Measurements from ENCODE around the gene WASL. TPM values are rescaled to one million over a fixed set of nuclear protein-coding genes. Genes with fewer than 3 reads are reported as not detected.

Gene WASL
- polyA plus RNA-seq, 3 donors, result 1.6 to 3.9 (median 2.1) TPM

DNA sequence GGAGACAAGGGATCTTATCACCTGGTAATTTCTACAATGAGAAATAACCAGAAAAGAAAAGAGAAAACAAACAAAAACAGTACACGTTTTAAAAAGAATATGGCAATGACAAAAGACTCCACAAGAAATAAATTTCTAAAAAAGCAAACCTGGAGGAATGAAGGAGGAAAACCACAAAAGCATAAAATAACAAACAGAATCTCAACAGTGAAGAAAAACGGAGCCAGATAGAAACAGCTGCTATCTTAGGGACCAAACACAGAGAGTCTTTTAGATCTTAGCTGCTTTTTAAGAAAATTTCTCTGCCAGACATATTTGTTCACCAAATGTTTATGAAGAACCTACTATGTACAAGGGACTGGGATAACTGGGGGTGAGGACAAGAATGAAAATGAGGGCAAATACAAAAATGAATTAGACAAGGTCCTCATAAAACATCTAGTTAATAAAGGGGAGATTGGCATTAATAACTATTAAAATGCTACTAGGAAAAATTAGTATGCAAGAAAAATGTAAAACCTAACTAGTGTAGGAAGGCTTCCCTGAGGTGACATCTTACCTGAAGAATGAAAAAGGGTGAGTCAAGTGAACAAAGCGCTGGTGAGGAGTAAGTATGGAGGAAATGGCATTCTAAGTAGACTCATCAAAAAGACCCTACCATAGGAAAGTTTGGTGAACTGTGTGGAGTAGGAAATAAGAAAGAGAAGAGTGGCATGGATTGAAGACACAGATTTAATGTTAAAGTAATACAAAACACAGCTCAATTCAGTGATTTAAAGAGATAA lies 34.3 kb downstream of the WASL start:
- peaks cover 0 to 1% (median 0%) of the 10 kb centered on the region in 3 donors for H3K27me3 Mint-ChIP-seq (ENCODE audit: low read depth in 3 of 3)
- Histone ChIP-seq H2AFZ (ENCODE audit: insufficient read depth, low read depth, low read length, poor library complexity, severe bottlenecking) (no peak overlapping the region), H3K4me2 (replicated peaks; ENCODE audit: extremely low read depth, low read length, poor library complexity, severe bottlenecking) (no peak overlapping the region), H3K79me2 (ENCODE audit: insufficient read depth, low read length) (peaks cover 38% of the 10 kb centered on the region), H3K4me1 (ENCODE audit: control insufficient read depth in 1 of 2, insufficient read depth in 2 of 2, low read length in 2 of 2) (peaks cover 3 to 9% of the 10 kb centered on the region in 2 donors), H3K4me3 (replicated peaks in 1 of 3; ENCODE audit: low read depth in 2 of 3, low read length in 3 of 3) (no peak overlapping the region), H4K20me1 (ENCODE audit: insufficient read depth, low read length) (peaks cover 88% of the 10 kb centered on the region), H3K36me3 (replicated peaks in 1 of 2; ENCODE audit: control insufficient read depth in 1 of 2, insufficient read depth in 2 of 2, low read length in 2 of 2) (no peaks in the 10 kb centered on the region), H3K27me3 (ENCODE audit: control insufficient read depth in 2 of 2, insufficient read depth in 2 of 2, low read length in 2 of 2) (no peaks in the 10 kb centered on the region), H3K9me3 (replicated peaks in 1 of 2; ENCODE audit: control insufficient read depth in 1 of 2, insufficient read depth in 1 of 2, low read length in 2 of 2) (no peaks in the 10 kb centered on the region), H3K27ac (ENCODE audit: low read depth in 1 of 2, low read length in 2 of 2) (no peak overlapping the region), H3K9ac (ENCODE audit: insufficient read depth, low read length, poor library complexity, severe bottlenecking) (no peak overlapping the region)
- no peak for DNase-seq
- no peaks in the 10 kb centered on the region for H3K9me3 Mint-ChIP-seq
- TF ChIP-seq, protein P1, sequence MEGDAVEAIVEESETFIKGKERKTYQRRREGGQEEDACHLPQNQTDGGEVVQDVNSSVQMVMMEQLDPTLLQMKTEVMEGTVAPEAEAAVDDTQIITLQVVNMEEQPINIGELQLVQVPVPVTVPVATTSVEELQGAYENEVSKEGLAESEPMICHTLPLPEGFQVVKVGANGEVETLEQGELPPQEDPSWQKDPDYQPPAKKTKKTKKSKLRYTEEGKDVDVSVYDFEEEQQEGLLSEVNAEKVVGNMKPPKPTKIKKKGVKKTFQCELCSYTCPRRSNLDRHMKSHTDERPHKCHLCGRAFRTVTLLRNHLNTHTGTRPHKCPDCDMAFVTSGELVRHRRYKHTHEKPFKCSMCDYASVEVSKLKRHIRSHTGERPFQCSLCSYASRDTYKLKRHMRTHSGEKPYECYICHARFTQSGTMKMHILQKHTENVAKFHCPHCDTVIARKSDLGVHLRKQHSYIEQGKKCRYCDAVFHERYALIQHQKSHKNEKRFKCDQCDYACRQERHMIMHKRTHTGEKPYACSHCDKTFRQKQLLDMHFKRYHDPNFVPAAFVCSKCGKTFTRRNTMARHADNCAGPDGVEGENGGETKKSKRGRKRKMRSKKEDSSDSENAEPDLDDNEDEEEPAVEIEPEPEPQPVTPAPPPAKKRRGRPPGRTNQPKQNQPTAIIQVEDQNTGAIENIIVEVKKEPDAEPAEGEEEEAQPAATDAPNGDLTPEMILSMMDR (IDR thresholded peaks at IDR 0.05), result no peak
- intact Hi-C loops (cut with micrococcal nuclease), result no loop called here
- no CpG with 5 or more reads among the region's 3 CpGs for WGBS (ENCODE audit: insufficient coverage)
- H3K4me1 Mint-ChIP-seq, result peaks cover 17% of the 10 kb centered on the region
- no peak overlapping the region for H3K4me3 Mint-ChIP-seq
- H3K36me3 Mint-ChIP-seq, result peaks cover 5 to 8% of the 10 kb centered on the region in 2 donors
- H3K27ac Mint-ChIP-seq, result peak overlapping the region in 1 of 7 donors; percentile 21

DNA sequence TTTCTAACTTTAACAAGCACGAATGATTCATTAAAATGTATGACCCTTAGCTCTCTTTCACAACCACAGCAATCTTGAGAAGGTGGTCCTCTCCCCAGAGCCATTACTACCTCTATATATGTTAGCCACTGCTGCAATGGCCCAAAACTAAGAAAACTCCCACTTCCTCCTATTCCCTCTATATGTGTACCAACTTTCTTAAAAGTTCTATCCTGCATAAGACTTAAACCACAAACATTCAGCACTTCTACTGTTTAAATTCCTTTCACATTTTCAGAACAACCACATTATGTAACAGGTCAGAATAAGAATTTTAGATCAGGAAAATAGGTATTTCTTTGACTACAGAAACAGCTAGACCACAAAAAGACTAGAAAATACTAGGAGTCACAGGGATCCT lies 36.2 kb downstream of the WASL start:
- Mint-ChIP-seq H3K27ac (peak overlapping the region in 2 of 7 donors; percentile 1 to 60), H3K4me1 (peaks cover 11% of the 10 kb centered on the region), H3K4me3 (no peak overlapping the region), H3K36me3 (peaks cover 16 to 22% of the 10 kb centered on the region in 2 donors), H3K27me3 (ENCODE audit: low read depth in 3 of 3) (peaks cover 0 to 1% (median 0%) of the 10 kb centered on the region in 3 donors), H3K9me3 (no peaks in the 10 kb centered on the region)
- TF ChIP-seq, protein P1 (IDR thresholded peaks at IDR 0.05), result no peak
- Histone ChIP-seq H3K4me3 (replicated peaks in 1 of 3; ENCODE audit: low read depth in 2 of 3, low read length in 3 of 3) (no peak overlapping the region), H3K27me3 (ENCODE audit: control insufficient read depth in 2 of 2, insufficient read depth in 2 of 2, low read length in 2 of 2) (no peaks in the 10 kb centered on the region), H3K36me3 (replicated peaks in 1 of 2; ENCODE audit: control insufficient read depth in 1 of 2, insufficient read depth in 2 of 2, low read length in 2 of 2) (peaks cover 13 to 15% of the 10 kb centered on the region in 2 donors), H4K20me1 (ENCODE audit: insufficient read depth, low read length) (peaks cover 75% of the 10 kb centered on the region), H2AFZ (ENCODE audit: insufficient read depth, low read depth, low read length, poor library complexity, severe bottlenecking) (no peak overlapping the region), H3K27ac (ENCODE audit: low read depth in 1 of 2, low read length in 2 of 2) (peak overlapping the region in 1 of 2 donors; percentile 39), H3K79me2 (ENCODE audit: insufficient read depth, low read length) (peaks cover 29% of the 10 kb centered on the region), H3K9ac (ENCODE audit: insufficient read depth, low read length, poor library complexity, severe bottlenecking) (no peak overlapping the region), H3K4me1 (ENCODE audit: control insufficient read depth in 1 of 2, insufficient read depth in 2 of 2, low read length in 2 of 2) (peaks cover 0 to 5% of the 10 kb centered on the region in 2 donors), H3K9me3 (replicated peaks in 1 of 2; ENCODE audit: control insufficient read depth in 1 of 2, insufficient read depth in 1 of 2, low read length in 2 of 2) (no peaks in the 10 kb centered on the region), H3K4me2 (replicated peaks; ENCODE audit: extremely low read depth, low read length, poor library complexity, severe bottlenecking) (no peak overlapping the region)
- DNase-seq, result peak in 1 of 3 donors; percentile 5
- no CpG with 5 or more reads among the region's 1 CpG for WGBS (ENCODE audit: insufficient coverage)
- intact Hi-C loops (cut with micrococcal nuclease), result no loop called here

All from CD14-positive monocyte (primary cell).